IMR-90 (cell line): Measurements from ENCODE around the gene CDIP1.

Experiments
- MXI1 ChIP-seq: IDR thresholded peaks from 2 replicates; pipeline ENCODE4 v1.6.1; 2012; ENCODE audit warnings: low read depth, mild to moderate bottlenecking, low read length, moderate library complexity, borderline replicate concordance
- POLR2A ChIP-seq: IDR thresholded peaks from 2 replicates; pipeline ENCODE4 v1.6.1; 2012; ENCODE audit warnings: mild to moderate bottlenecking, low read depth, low read length
- RFX5 ChIP-seq: IDR thresholded peaks from 2 replicates; pipeline ENCODE4 v1.8.0; 2012; ENCODE audit warnings: low read depth, mild to moderate bottlenecking, low read length, moderate library complexity
- TF ChIP-seq, protein P1 (sequence below): conservative IDR thresholded peaks from 2 replicates; pipeline ENCODE4 v1.5.1; 2012; ENCODE audit warnings: mild to moderate bottlenecking, low read depth, low read length, improper control_type of control experiment
- TF ChIP-seq, protein P2 (sequence below): fragments of 150-350 bp; IDR thresholded peaks from 2 replicates; pipeline ENCODE4 v1.6.1; 2017; ENCODE audit warnings: mild to moderate bottlenecking, antibody characterized with exemption, low read length, low read depth

- TF ChIP-seq, protein P1, sequence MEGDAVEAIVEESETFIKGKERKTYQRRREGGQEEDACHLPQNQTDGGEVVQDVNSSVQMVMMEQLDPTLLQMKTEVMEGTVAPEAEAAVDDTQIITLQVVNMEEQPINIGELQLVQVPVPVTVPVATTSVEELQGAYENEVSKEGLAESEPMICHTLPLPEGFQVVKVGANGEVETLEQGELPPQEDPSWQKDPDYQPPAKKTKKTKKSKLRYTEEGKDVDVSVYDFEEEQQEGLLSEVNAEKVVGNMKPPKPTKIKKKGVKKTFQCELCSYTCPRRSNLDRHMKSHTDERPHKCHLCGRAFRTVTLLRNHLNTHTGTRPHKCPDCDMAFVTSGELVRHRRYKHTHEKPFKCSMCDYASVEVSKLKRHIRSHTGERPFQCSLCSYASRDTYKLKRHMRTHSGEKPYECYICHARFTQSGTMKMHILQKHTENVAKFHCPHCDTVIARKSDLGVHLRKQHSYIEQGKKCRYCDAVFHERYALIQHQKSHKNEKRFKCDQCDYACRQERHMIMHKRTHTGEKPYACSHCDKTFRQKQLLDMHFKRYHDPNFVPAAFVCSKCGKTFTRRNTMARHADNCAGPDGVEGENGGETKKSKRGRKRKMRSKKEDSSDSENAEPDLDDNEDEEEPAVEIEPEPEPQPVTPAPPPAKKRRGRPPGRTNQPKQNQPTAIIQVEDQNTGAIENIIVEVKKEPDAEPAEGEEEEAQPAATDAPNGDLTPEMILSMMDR: no peak
- no peak for TF ChIP-seq POLR2A
- TF ChIP-seq, protein P2, sequence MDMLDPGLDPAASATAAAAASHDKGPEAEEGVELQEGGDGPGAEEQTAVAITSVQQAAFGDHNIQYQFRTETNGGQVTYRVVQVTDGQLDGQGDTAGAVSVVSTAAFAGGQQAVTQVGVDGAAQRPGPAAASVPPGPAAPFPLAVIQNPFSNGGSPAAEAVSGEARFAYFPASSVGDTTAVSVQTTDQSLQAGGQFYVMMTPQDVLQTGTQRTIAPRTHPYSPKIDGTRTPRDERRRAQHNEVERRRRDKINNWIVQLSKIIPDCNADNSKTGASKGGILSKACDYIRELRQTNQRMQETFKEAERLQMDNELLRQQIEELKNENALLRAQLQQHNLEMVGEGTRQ: no peak
- no peak for TF ChIP-seq MXI1
- TF ChIP-seq RFX5: no peak
These were observed 26.1 kb downstream of the CDIP1 start for GRCh38 chr16:4512473-4512872.
